ENCODE results near the gene NAPB.

GRCh38 chr20:23401051-23401450 is 20.2 kb downstream of the NAPB start:
- no peak for TF ChIP-seq CTCF (IDR thresholded peaks at IDR 0.05)
- TF ChIP-seq TCF7L2 (IDR thresholded peaks at IDR 0.05; ENCODE audit: low read depth, low read length): no peak
